GM12865 (cell line): Measurements from ENCODE around the gene TMEFF2.

ENCODE experiments used
- DNase-seq: peaks from one replicate; pipeline ENCODE4 v3.0.0; 2010; ENCODE audit warnings: low read depth
- H3K4me3 ChIP-seq: 2 replicates; pipeline ENCODE4 v1.5.1; 2011; ENCODE audit warnings: mild to moderate bottlenecking, low read depth, low read length, control low read depth
- TF ChIP-seq, protein P1 (sequence below): IDR thresholded peaks from 2 replicates; pipeline ENCODE4 v1.5.1; 2011; ENCODE audit warnings: low read length, control low read depth, low read depth, inconsistent platforms; ENCODE audit not compliant: insufficient read depth; ENCODE audit errors: missing control alignments

Gene TMEFF2

DNA sequence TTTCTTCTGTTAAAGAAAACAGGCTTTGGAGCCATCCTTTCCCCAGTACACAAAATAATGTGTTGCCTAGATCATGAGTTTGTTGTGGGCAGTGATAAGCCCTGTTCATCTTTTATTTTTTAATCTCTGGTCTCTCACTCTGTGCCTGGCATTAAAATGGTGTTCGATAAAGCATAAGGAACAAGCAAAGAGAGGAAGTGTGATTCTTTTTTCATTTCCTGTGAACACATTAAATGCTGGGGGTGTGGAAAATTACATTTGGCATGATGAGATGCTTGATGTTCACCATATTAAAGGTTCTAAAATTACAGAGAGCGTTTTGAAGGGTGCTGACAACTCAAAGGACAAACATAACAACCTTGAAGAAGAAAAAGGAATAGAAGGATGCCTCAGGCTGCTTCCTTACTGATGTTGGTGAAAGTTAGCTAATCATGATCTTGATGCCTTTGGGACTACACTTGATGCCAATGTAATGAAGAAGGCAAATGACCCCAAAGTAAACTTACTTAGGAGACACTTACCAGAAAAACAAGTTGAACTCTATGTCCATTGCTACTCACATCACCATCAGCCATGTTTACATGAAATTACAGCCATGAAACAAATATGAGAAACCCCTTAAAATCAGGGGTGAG, 33.0 kb downstream of the TMEFF2 start:
- no peak overlapping the region for H3K4me3 ChIP-seq
- DNase-seq, result no peak
- TF ChIP-seq, protein P1, sequence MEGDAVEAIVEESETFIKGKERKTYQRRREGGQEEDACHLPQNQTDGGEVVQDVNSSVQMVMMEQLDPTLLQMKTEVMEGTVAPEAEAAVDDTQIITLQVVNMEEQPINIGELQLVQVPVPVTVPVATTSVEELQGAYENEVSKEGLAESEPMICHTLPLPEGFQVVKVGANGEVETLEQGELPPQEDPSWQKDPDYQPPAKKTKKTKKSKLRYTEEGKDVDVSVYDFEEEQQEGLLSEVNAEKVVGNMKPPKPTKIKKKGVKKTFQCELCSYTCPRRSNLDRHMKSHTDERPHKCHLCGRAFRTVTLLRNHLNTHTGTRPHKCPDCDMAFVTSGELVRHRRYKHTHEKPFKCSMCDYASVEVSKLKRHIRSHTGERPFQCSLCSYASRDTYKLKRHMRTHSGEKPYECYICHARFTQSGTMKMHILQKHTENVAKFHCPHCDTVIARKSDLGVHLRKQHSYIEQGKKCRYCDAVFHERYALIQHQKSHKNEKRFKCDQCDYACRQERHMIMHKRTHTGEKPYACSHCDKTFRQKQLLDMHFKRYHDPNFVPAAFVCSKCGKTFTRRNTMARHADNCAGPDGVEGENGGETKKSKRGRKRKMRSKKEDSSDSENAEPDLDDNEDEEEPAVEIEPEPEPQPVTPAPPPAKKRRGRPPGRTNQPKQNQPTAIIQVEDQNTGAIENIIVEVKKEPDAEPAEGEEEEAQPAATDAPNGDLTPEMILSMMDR, result no peak

DNA sequence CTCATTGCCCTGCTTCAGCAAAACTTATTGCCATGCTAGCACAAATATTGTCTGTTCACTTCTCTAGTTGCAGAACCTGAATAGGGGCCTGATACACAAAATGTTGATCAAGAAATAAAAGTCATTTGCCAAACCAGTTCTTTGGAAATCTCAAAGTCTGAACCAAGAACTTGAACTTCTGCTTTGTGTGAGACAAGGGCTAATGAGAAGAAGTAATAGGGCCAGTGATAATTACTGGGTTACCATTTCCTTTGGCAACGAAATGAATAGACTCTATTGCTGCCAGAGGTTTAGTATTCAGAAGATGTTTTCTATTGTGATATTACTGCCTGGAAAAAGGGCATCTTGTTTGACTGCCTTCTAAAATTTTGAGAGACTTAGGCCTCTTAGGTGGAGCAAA, 35.0 kb downstream of the TMEFF2 start:
- H3K4me3 ChIP-seq, result no peak overlapping the region
- DNase-seq, result no peak
- TF ChIP-seq, protein P1, result no peak

DNA sequence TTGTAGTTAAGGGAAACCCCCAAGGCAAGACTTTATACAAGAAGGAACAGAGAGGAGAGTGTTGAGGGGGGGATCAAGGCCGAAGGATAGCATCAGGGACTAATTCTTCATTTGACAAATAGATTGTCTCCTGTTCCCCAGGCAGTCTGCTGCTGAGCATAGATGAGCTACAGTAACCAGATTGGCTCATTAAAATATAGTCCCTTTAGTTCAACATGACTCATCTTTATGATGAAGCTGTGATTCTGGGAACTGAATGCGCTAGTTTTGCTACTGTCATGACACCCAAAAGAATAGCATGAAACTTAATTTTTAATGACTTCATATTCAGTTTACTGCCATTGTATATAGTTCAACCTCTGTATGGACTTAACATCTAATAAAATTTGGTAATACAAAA, 35.5 kb downstream of the TMEFF2 start:
- TF ChIP-seq, protein P1, result no peak
- H3K4me3 ChIP-seq, result no peak overlapping the region
- DNase-seq, result no peak

DNA sequence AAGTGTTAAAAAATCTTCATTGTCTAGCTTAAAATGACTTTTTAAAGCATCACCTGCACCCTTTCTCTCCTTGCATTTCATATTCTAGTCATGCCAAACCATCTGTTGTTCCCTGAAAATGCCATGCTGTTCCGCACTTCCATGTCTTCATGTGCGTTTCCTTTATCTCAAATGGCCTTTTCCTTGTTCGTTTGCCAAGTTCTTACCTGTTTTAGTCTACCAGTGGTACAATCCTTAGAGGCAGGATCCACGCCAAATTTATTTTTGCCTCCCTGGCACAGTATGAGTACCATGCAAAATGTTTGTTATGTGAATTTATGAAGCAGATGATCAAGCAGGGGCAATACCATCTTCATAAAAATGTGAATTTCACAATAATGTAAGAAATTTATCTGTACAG, 37.0 kb downstream of the TMEFF2 start:
- H3K4me3 ChIP-seq, result no peak overlapping the region
- DNase-seq, result no peak
- TF ChIP-seq, protein P1, result no peak

DNA sequence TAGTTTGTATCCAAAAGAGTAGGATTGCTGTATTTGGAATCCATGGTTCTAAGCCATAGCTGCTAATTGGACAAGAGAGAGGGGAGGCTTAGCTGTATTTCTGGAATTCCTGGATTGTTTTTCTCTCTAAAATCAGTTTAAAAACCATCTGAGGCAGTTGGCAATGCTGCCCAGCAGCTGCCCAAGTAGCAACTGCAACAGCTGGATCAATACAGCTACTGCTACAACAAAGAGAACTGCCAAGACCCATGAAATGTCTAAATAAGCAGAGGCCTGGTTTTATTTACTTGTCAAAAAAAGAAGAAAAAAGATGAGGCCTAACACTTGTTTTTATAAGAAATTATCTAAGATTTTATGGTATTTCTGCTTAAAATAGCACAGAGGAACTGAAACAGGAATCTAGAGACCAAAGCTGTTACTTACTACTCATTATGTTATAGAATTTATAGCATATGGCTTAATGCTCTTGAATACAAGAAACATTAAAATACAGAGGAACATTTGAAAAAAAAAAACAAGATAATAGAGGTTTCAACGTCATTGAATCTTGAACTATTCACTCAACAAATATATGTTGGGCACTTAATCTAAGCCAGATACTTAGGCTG, 39.1 kb downstream of the TMEFF2 start:
- TF ChIP-seq, protein P1, result no peak
- DNase-seq, result no peak
- no peak overlapping the region for H3K4me3 ChIP-seq

DNA sequence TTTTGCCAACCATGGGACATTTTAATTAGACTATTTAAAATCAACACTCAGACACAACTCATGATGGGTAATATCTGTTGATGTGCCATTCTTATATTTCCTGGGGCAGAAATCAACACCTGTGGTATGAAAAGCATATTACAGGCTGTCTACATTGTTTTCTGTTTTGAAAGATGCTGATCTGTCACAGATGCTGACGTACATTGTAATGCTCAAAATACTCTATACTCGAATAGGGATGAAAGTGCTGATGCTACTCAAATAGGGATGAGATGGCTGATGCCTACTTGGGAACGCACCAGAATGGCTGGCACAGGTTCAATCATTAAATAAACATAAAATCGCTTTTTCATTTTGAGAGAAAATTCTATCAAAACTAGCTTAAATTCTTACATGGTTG, 41.2 kb downstream of the TMEFF2 start:
- TF ChIP-seq, protein P1, result no peak
- DNase-seq, result no peak
- H3K4me3 ChIP-seq, result no peak overlapping the region

DNA sequence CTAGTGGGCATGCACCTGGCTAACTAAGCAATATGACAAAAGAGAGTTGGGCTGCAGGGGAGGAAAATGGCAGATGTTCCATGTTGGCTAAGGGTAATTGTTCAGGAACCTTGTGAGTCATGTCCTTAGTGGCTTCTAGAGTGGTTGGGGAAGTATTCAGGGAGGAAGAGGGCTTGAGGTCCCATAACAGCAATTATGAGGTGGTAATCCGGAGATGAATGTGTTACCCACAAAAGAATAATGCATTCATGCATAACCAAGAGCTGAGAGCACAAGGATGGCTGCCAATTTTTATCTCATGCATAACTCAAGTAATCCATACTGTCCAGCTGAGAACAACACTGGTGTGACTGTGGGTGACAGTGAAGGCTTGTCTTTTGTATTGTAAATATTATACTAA, 42.9 kb downstream of the TMEFF2 start:
- DNase-seq, result peak; percentile 18
- TF ChIP-seq, protein P1, result no peak
- H3K4me3 ChIP-seq, result no peak overlapping the region
